Measurements from ENCODE around the gene FAM168B.

DNA sequence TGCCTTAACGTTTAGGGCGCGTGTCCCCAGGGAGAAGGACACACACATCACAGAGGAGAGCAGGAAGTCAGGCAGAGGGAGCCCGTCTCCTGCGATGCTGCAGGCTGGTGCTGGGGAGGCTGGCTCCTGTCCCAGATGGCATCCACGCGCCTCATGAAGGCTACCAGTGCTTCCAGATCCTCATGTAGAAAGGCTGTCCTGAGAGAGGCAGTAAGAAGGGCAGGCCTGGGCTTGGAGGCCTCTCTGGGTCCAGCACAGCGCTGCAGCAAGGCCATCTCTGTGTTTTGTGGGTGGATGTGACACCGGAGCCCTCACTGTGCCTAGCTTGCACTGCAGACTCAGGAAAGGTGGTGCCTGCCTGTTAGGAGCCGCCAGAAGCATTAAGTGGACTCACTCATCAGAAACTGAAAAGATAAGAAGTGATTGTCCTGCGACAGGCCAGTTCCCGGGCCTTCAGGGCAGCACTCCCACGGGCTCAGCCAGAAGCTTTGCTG, 62.7 kb downstream of the FAM168B start:
- TF ChIP-seq, protein P1, sequence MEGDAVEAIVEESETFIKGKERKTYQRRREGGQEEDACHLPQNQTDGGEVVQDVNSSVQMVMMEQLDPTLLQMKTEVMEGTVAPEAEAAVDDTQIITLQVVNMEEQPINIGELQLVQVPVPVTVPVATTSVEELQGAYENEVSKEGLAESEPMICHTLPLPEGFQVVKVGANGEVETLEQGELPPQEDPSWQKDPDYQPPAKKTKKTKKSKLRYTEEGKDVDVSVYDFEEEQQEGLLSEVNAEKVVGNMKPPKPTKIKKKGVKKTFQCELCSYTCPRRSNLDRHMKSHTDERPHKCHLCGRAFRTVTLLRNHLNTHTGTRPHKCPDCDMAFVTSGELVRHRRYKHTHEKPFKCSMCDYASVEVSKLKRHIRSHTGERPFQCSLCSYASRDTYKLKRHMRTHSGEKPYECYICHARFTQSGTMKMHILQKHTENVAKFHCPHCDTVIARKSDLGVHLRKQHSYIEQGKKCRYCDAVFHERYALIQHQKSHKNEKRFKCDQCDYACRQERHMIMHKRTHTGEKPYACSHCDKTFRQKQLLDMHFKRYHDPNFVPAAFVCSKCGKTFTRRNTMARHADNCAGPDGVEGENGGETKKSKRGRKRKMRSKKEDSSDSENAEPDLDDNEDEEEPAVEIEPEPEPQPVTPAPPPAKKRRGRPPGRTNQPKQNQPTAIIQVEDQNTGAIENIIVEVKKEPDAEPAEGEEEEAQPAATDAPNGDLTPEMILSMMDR (IDR thresholded peaks at IDR 0.05): no peak
- no peak for TF ChIP-seq POLR2AphosphoS5 (IDR thresholded peaks at IDR 0.05)

Data from prostate gland (tissue), 2 donors.